H9 (cell line): Measurements from ENCODE around the gene CHRNA9. TPM values are rescaled to one million over a fixed set of nuclear protein-coding genes. Genes with fewer than 3 reads are reported as not detected.

Experiments
- DNase-seq: peaks from one replicate; pipeline ENCODE4 v3.0.0-alpha.2; 2017
- H2AFZ ChIP-seq: one replicate; pipeline ENCODE4 v1.6.1; 2013; ENCODE audit warnings: mild to moderate bottlenecking, low read length, control low read depth, moderate library complexity
- H2AK5ac ChIP-seq: 2 replicates; pipeline ENCODE4 v1.6.1; 2013; ENCODE audit warnings: low read length, control low read depth, mixed read lengths; ENCODE audit not compliant: insufficient read length
- H2BK120ac ChIP-seq: one replicate; pipeline ENCODE4 v1.6.1; 2013; ENCODE audit warnings: low read depth, mild to moderate bottlenecking, low read length, control low read depth, inconsistent platforms; ENCODE audit not compliant: poor library complexity, severe bottlenecking
- H2BK12ac ChIP-seq: 2 replicates; pipeline ENCODE4 v1.6.1; 2013; ENCODE audit warnings: low read length, control low read depth, mixed read lengths, low read depth; ENCODE audit not compliant: insufficient read length
- H2BK15ac ChIP-seq: 2 replicates; pipeline ENCODE4 v1.6.1; 2013; ENCODE audit warnings: low read depth, low read length, control low read depth
- H2BK20ac ChIP-seq: one replicate; pipeline ENCODE4 v1.6.1; 2013; ENCODE audit warnings: low read depth, mild to moderate bottlenecking, low read length, control low read depth, inconsistent platforms; ENCODE audit not compliant: poor library complexity, severe bottlenecking
- H2BK5ac ChIP-seq: 2 replicates; pipeline ENCODE4 v1.6.1; 2013; ENCODE audit warnings: low read length, control low read depth, mixed read lengths; ENCODE audit not compliant: insufficient read length
- H3K14ac ChIP-seq: 2 replicates; pipeline ENCODE4 v1.6.1; 2013; ENCODE audit warnings: low read length, control low read depth; ENCODE audit not compliant: insufficient read depth
- H3K18ac ChIP-seq: 2 replicates; pipeline ENCODE4 v1.6.1; 2013; ENCODE audit warnings: low read depth, mild to moderate bottlenecking, mixed read lengths, low read length, control low read depth; ENCODE audit not compliant: insufficient read length
- H3K23ac ChIP-seq: 2 replicates; pipeline ENCODE4 v1.6.1; 2013; ENCODE audit warnings: low read length, control low read depth, mixed read lengths, low read depth; ENCODE audit not compliant: insufficient read length
- H3K23me2 ChIP-seq: 2 replicates; pipeline ENCODE4 v1.6.1; 2013; ENCODE audit warnings: low read depth, mild to moderate bottlenecking, mixed read lengths, low read length, control low read depth; ENCODE audit not compliant: insufficient read length, poor library complexity, severe bottlenecking
- H3K27ac ChIP-seq: 2 replicates; pipeline ENCODE4 v1.5.1; 2013; ENCODE audit warnings: low read length, control low read depth, mixed read lengths, low read depth; ENCODE audit not compliant: insufficient read length
- H3K27me3 ChIP-seq: 2 replicates; pipeline ENCODE4 v1.6.1; 2013; ENCODE audit warnings: low read length, control low read depth, inconsistent platforms; ENCODE audit not compliant: insufficient read depth
- H3K4ac ChIP-seq: 2 replicates; pipeline ENCODE4 v1.6.1; 2013; ENCODE audit warnings: low read depth, mild to moderate bottlenecking, control low read depth, inconsistent platforms, low read length, moderate library complexity
- H3K4me1 ChIP-seq: 2 replicates; pipeline ENCODE4 v1.6.1; 2013; ENCODE audit warnings: low read length, control low read depth, inconsistent platforms; ENCODE audit not compliant: insufficient read depth
- H3K4me2 ChIP-seq: 2 replicates; pipeline ENCODE4 v1.6.1; 2013; ENCODE audit warnings: low read length, control low read depth, mixed read lengths; ENCODE audit not compliant: insufficient read length, insufficient read depth
- H3K56ac ChIP-seq: 2 replicates; pipeline ENCODE4 v1.6.1; 2013; ENCODE audit warnings: low read depth, mild to moderate bottlenecking, mixed read lengths, low read length, control low read depth; ENCODE audit not compliant: insufficient read length
- H3K79me1 ChIP-seq: 2 replicates; pipeline ENCODE4 v1.6.1; 2013; ENCODE audit warnings: low read depth, mild to moderate bottlenecking, moderate library complexity, low read length, control low read depth, inconsistent platforms; ENCODE audit not compliant: insufficient read depth, poor library complexity, severe bottlenecking
- H3K79me2 ChIP-seq: 2 replicates; pipeline ENCODE4 v1.6.1; 2013; ENCODE audit warnings: low read length, control low read depth, inconsistent platforms; ENCODE audit not compliant: insufficient read depth
- H3K9ac ChIP-seq: 2 replicates; pipeline ENCODE4 v1.6.1; 2013; ENCODE audit warnings: low read length, control low read depth, mixed read lengths; ENCODE audit not compliant: insufficient read length; ENCODE audit errors: extremely low read depth
- H3K9me3 ChIP-seq: one replicate; pipeline ENCODE4 v1.6.1; 2013; ENCODE audit warnings: low read depth, low read length, inconsistent platforms; ENCODE audit not compliant: control insufficient read depth
- H3T11ph ChIP-seq: one replicate; pipeline ENCODE4 v1.6.1; 2013; ENCODE audit warnings: mild to moderate bottlenecking, low read length, control low read depth, inconsistent platforms
- H4K20me1 ChIP-seq: one replicate; pipeline ENCODE4 v1.6.1; 2013; ENCODE audit not compliant: control insufficient read depth, insufficient read length, insufficient read depth
- H4K5ac ChIP-seq: 2 replicates; pipeline ENCODE4 v1.6.1; 2013; ENCODE audit warnings: low read depth, mild to moderate bottlenecking, mixed read lengths, low read length, control low read depth; ENCODE audit not compliant: insufficient read length
- H4K8ac ChIP-seq: replicated peaks from 2 replicates; pipeline ENCODE4 v1.6.1; 2013; ENCODE audit warnings: low read length, control low read depth, mixed read lengths, low read depth; ENCODE audit not compliant: insufficient read length
- H4K91ac ChIP-seq: 2 replicates; pipeline ENCODE4 v1.6.1; 2013; ENCODE audit warnings: low read depth, mild to moderate bottlenecking, moderate library complexity, mixed read lengths, low read length, control low read depth; ENCODE audit not compliant: insufficient read length
- H3K27ac Mint-ChIP-seq, 3 experiments: 2 replicates in 2 of 3; 3 replicates in 1 of 3; pipeline ENCODE4 v1.8.0; 2020 to 2021; ENCODE audit warnings: mixed read lengths in 3 of 3, mild to moderate bottlenecking in 1 of 3, moderate library complexity in 1 of 3
- H3K27me3 Mint-ChIP-seq: 2 replicates; pipeline ENCODE4 v1.8.0; 2021; ENCODE audit warnings: low read depth, mild to moderate bottlenecking, moderate library complexity, mixed read lengths
- H3K36me3 Mint-ChIP-seq, 3 experiments: 2 replicates in 2 of 3; 3 replicates in 1 of 3; pipeline ENCODE4 v1.8.0; 2020 to 2021; ENCODE audit warnings: low read depth in 3 of 3, mixed read lengths in 3 of 3; ENCODE audit not compliant: insufficient read depth in 1 of 3
- H3K4me1 Mint-ChIP-seq, 2 experiments: 2 replicates each; pipeline ENCODE4 v1.8.0; 2020; ENCODE audit warnings: mixed read lengths in 2 of 2
- H3K4me3 Mint-ChIP-seq, 2 experiments: 2 replicates in 1 of 2; 3 replicates in 1 of 2; pipeline ENCODE4 v1.8.0; 2020 to 2021; ENCODE audit warnings: mild to moderate bottlenecking in 2 of 2, mixed read lengths in 2 of 2, moderate library complexity in 1 of 2
- H3K9me3 Mint-ChIP-seq, 2 experiments: 2 replicates in 1 of 2; 3 replicates in 1 of 2; pipeline ENCODE4 v1.8.0; 2020; ENCODE audit warnings: mild to moderate bottlenecking in 2 of 2, mixed read lengths in 2 of 2, moderate library complexity in 1 of 2
- WGBS: extraction: QIAGEN DNeasy Blood & Tissue Kit; methylation state at CpG from one replicate; pipeline ENCODE4 v1.1.7; 2013; ENCODE audit warnings: missing lambda C conversion rate, low lambda C conversion rate, mixed read lengths; ENCODE audit not compliant: insufficient read length; ENCODE audit errors: extremely low coverage; 5-methylcytosine and 5-hydroxymethylcytosine counted together
- total RNA-seq: library from RNA; stranded (reverse); gene quantifications from 2 replicates; pipeline ENCODE4 v1.2.1, GENCODE V29; 2021
- TF ChIP-seq, protein P1 (sequence below): fragments of 200-600 bp; sonication (generic); conservative IDR thresholded peaks from 3 replicates; pipeline ENCODE4 v1.8.0; 2021; ENCODE audit warnings: antibody characterized with exemption, mild to moderate bottlenecking

Gene CHRNA9
- total RNA-seq, 1 experiment from 2014 or later = 1.2 TPM

DNA sequence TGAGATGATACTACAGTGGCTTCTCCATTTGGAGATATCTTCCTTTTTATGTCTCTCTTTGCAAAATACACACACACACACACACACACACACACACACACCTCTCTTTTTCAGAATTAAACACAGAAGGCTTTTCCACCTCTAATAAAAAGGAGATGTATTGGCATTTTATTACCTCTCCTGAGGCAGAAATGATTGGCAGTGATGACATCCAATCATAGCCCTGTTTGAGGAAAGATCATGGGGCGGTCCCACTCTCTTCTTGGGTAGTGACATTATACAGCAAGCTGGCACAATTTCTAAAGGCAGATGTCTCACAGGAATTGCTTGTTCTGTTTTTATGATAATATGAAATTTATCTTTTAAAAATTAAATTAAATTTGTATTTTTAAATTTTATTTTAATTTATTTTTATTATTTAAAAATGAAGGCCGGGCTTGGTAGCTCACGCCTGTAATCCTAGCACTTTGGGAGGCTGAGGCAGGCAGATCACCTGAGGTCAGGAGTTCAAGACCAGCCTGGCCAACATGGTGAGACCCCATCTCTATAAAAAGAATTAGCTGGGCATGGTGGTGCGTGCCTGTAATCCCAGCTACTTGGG is 15.6 kb downstream of the CHRNA9 start:
- no peak overlapping the region for H3K23ac ChIP-seq
- no peaks in the 10 kb centered on the region for H3K79me2 ChIP-seq
- H3K4me2 ChIP-seq = no peak overlapping the region
- H2AK5ac ChIP-seq = no peak overlapping the region
- no peak overlapping the region for H2BK20ac ChIP-seq
- no peak overlapping the region for H3K27ac Mint-ChIP-seq
- H3K4me3 Mint-ChIP-seq = no peak overlapping the region
- no peak overlapping the region for H2BK15ac ChIP-seq
- no peaks in the 10 kb centered on the region for H3K4me1 Mint-ChIP-seq
- no peak overlapping the region for H3T11ph ChIP-seq
- no peak overlapping the region for H4K91ac ChIP-seq
- H2BK5ac ChIP-seq = no peak overlapping the region
- H4K8ac ChIP-seq = no peak overlapping the region
- peaks cover 0 to 1% (median 0%) of the 10 kb centered on the region in 3 experiments; a peak in 2 of 7 replicates for H3K36me3 Mint-ChIP-seq
- no peak overlapping the region for H4K5ac ChIP-seq
- no peak for DNase-seq
- WGBS = no CpG with 5 or more reads among the region's 4 CpGs
- no peaks in the 10 kb centered on the region for H3K9me3 ChIP-seq
- H2BK12ac ChIP-seq = no peak overlapping the region
- no peak overlapping the region for H3K9ac ChIP-seq
- H3K23me2 ChIP-seq = no peaks in the 10 kb centered on the region
- H2BK120ac ChIP-seq = no peak overlapping the region
- H4K20me1 ChIP-seq = no peaks in the 10 kb centered on the region
- no peak overlapping the region for H3K56ac ChIP-seq
- H2AFZ ChIP-seq = no peak overlapping the region
- H3K18ac ChIP-seq = no peak overlapping the region
- no peaks in the 10 kb centered on the region for H3K27me3 ChIP-seq
- TF ChIP-seq, protein P1, sequence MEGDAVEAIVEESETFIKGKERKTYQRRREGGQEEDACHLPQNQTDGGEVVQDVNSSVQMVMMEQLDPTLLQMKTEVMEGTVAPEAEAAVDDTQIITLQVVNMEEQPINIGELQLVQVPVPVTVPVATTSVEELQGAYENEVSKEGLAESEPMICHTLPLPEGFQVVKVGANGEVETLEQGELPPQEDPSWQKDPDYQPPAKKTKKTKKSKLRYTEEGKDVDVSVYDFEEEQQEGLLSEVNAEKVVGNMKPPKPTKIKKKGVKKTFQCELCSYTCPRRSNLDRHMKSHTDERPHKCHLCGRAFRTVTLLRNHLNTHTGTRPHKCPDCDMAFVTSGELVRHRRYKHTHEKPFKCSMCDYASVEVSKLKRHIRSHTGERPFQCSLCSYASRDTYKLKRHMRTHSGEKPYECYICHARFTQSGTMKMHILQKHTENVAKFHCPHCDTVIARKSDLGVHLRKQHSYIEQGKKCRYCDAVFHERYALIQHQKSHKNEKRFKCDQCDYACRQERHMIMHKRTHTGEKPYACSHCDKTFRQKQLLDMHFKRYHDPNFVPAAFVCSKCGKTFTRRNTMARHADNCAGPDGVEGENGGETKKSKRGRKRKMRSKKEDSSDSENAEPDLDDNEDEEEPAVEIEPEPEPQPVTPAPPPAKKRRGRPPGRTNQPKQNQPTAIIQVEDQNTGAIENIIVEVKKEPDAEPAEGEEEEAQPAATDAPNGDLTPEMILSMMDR = no peak
- H3K4ac ChIP-seq = no peak overlapping the region
- no peaks in the 10 kb centered on the region for H3K79me1 ChIP-seq
- no peak overlapping the region for H3K14ac ChIP-seq
- H3K9me3 Mint-ChIP-seq = peaks cover 0 to 2% of the 10 kb centered on the region in 2 experiments; a peak in 1 of 5 replicates
- no peak overlapping the region for H3K27ac ChIP-seq
- H3K27me3 Mint-ChIP-seq = no peaks in the 10 kb centered on the region
- no peaks in the 10 kb centered on the region for H3K4me1 ChIP-seq
